NOMO-1 treated with dmso at 0.1 percent for 144 hours (cell line): ENCODE results near the gene CDC42BPA.
"Not testable (repeated sequence)": the region's sequence is repeated elsewhere in the genome, so short reads cannot be mapped to it uniquely, and the experiment has no call there.

Source experiments
- DNase-seq: peaks from one replicate; lab custom pipeline; 2025; ENCODE audit not compliant: unreplicated experiment; lab: John Stamatoyannopoulos, UW

CDC42BPA gene, protein sequence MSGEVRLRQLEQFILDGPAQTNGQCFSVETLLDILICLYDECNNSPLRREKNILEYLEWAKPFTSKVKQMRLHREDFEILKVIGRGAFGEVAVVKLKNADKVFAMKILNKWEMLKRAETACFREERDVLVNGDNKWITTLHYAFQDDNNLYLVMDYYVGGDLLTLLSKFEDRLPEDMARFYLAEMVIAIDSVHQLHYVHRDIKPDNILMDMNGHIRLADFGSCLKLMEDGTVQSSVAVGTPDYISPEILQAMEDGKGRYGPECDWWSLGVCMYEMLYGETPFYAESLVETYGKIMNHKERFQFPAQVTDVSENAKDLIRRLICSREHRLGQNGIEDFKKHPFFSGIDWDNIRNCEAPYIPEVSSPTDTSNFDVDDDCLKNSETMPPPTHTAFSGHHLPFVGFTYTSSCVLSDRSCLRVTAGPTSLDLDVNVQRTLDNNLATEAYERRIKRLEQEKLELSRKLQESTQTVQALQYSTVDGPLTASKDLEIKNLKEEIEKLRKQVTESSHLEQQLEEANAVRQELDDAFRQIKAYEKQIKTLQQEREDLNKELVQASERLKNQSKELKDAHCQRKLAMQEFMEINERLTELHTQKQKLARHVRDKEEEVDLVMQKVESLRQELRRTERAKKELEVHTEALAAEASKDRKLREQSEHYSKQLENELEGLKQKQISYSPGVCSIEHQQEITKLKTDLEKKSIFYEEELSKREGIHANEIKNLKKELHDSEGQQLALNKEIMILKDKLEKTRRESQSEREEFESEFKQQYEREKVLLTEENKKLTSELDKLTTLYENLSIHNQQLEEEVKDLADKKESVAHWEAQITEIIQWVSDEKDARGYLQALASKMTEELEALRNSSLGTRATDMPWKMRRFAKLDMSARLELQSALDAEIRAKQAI (N-terminal part only)

GRCh38 chr1:227318016-227318852 lies at the start of gene CDC42BPA:
CDC42BPA (minus strand) TSS chr1:227318492; CDS start chr1:227317182, 1,310 bp downstream.
- DNase-seq = no peak

GRCh38 chr1:227368009-227368408 lies 49.7 kb upstream of the CDC42BPA start:
- DNase-seq = no peak

DNA sequence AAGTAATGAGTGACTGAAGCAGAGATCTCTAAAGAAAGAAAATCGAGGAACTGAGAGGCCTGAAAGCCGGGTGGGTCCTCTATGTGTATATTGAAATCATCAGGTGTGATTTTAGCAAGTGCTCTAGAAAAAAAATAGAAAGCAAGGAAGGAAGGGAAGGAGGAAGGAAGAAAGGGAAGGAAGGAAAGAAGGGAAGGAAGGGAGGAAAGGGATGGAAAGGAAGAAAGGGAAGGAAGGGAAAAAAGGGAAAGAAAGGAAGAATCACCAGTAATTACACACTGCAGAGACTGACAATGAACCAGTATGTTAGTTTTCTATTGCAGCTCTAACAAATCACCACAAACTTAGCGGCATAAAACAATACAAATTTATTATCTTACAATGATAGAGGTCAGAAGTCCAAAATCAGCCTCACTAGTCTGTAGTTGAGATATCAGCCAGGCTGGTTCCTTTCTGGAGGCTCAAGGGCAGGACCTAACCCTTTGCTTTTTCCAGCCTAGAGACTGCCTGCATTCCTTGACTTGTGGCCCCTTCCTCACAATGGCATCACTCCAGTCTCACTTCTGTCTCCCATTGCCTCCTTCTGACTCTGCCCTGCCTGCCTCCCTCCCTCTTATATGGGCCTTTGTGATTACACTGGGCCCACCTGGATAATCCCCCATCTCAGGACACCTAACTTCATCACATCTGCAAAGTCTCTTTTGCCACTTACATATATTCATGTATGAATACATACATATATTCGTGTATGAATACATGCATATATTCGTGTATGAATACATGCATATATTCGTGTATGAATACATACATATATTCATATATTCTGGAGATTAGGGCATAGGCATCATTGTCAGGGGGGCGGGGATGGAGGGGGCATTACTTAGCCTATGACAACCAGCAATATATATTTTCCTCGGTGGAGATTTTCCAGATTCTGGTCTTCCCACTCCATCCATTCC lies 47.5 kb upstream of the CDC42BPA start:
- DNase-seq = no peak

DNA sequence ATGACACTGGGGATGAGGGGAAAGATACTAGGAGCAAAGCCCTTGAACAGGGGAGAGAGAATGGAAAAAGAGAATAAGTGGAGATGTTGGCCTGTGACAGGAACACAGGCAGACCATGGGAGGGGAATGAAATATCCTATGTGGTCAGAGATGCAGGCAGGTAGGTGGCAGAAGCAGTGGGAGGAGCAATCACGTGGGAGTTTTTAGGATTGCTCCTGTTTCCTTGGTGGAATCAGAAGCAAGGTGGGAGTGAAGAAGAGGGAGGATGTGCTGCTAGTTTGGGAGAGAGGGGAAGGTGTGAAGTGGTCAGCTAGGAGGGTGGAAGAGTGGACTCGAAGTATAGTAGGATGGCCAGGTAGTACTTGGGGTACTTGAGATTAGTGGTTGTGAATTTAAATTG lies 46.4 kb upstream of the CDC42BPA start:
- no peak for DNase-seq

GRCh38 chr1:227363825-227364224 lies 45.5 kb upstream of the CDC42BPA start:
- DNase-seq = no peak

GRCh38 chr1:227362039-227362438 lies 43.7 kb upstream of the CDC42BPA start:
- DNase-seq = no peak

DNA sequence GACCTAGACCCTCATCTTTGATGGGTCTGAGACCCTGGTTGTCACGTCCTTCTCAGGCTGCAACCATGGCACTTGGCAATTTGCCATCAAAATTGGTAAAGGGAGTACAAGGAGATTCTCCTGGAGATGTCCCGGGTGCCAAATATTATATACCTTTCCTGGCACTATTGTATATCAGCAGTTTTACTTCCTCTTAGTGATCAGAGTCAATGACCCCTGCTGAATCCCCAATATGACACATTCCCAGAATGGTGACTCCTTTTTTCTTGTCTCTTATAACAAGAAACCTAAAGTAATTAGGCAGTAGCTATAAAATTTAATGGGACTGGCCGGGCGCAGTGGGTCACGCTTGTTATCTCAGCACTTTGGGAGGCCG lies 39.6 kb upstream of the CDC42BPA start:
- no peak for DNase-seq

DNA sequence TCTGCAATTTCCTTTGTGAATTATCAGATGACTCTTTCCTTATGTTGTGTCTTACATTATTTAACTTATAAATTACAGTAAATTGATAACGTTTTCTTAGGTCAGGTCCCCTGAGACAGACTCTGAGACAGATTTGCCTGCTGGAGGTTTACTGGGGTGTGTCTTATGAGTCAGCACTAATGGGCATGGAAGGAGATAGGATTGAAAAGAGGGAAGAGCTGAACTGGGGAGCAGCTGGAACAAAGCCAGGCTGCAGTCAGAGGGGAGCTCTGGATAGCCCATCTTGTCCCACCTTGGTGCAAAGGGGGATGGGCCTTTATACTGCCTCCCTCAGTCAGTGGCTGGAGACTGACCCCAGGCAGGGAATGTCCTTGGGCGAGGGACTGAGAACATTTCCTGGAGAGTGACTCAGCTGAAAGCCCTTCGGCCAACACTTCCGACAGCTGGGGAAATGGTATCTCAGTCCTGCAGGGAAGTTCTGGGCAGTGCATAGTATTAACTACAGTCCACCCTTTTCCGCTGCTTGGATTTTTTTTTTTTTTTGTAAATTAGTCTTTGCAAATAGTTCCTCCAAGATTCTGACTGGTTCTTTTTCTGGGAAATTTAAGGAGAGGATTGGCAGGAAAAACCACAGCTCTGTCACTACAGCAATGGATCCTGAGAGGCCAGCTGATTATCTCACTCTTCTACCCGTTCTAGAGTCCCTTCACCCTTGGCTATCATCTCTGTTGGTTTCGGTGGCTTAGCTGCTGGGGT lies 39.1 kb upstream of the CDC42BPA start:
- DNase-seq = no peak

DNA sequence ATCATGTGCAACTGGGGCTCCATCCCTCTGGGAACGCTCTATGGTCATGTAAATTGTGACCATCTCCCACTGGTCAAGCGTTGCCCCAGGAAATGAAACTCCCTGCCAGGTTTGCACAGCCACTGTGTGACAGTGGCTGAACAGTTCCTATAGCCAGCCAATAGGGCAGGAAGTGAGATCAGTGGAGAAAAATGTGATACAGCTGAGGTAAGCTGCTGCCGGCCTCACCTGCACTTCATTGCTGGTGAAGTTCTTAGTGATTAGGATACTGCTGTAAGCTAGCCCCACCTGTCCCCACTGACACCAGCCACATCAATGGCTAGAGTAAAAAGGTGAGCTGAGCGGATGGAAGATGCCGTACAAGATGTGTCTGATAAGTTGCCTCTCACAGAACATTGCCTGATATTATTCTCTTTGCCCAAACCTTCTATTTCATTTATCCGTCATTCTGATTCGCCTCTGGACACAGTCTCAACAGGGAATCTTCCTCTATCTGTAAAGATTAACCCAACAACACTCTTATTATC lies 38.4 kb upstream of the CDC42BPA start:
- DNase-seq = no peak

- no peak for DNase-seq
These were observed 37.4 kb upstream of the CDC42BPA start for GRCh38 chr1:227355542-227356245.

- no peak for DNase-seq
These were observed 34.9 kb upstream of the CDC42BPA start for GRCh38 chr1:227353186-227353585.

GRCh38 chr1:227352164-227352563 lies 33.9 kb upstream of the CDC42BPA start:
- DNase-seq = not testable (repeated sequence)

GRCh38 chr1:227351443-227351842 lies 33.2 kb upstream of the CDC42BPA start:
- no peak for DNase-seq

- no peak for DNase-seq
These were observed 31.7 kb upstream of the CDC42BPA start for GRCh38 chr1:227349967-227350366.

DNA sequence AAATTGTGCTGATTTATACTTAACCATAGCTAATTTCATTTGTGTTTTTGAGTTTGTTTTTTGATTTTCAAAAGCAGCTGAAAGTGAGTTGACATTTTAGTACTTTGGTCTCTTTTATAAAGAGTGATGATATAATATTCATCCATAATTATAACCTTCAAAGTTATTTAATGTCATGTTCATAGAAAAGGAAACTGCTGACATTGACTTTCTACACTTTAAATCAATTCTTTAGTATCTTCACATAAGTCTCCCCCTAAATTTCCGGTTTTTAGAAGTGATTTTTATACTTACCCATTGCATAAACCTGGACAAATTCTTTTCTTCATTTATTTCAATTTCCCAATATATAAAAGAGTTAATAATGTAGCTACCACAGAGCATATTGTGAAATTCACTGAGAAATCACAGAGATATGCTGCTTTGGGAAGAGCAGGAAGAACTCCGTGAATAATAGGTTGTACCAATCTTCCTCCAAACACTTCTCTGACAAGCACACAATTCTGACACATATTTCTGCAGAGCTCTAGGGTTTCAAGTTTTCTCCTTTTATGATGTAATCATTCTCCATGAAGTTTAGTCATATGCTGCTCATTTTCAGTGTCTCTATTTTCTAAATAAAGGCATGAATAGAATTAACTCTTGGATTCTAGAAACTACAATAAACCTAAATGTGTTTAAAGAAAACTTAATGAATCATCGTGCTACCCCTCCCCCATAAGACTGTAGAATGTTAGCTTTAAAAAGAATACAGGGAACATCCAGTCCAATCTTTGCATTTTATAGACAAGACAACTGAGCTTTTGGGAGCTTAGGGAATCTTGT lies 25.6 kb upstream of the CDC42BPA start:
- DNase-seq = no peak

DNA sequence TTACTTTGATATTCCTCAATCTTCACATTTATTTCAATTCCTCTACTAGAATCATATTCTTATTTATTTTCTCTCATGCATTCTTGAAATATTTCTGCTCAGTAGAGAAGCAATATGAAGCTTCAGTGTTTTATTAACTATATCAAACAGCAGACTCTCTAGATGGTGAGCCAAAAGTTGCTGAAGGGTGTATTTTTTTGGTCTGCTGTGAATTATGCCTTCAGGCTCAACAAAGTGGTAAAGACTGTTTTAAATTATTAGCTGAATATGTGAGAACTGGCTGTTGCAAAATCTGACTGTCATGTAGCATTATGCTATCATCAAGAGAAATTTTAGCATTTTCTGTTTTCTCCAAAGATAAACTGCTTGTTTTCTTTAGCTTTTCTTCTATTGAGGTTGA lies 24.9 kb upstream of the CDC42BPA start:
- no peak for DNase-seq

- no peak for DNase-seq
These were observed 24.0 kb upstream of the CDC42BPA start for GRCh38 chr1:227342075-227342829.
